HG03378 (cell line): ENCODE data around the gene MED27.

Experiments
- ATAC-seq: cut with Tn5 transposase; IDR thresholded peaks from one replicate; pipeline ENCODE4 v1.9.1; 2021; ENCODE audit warnings: mild to moderate bottlenecking, moderate library complexity; ENCODE audit not compliant: unreplicated experiment

MED27 gene

DNA sequence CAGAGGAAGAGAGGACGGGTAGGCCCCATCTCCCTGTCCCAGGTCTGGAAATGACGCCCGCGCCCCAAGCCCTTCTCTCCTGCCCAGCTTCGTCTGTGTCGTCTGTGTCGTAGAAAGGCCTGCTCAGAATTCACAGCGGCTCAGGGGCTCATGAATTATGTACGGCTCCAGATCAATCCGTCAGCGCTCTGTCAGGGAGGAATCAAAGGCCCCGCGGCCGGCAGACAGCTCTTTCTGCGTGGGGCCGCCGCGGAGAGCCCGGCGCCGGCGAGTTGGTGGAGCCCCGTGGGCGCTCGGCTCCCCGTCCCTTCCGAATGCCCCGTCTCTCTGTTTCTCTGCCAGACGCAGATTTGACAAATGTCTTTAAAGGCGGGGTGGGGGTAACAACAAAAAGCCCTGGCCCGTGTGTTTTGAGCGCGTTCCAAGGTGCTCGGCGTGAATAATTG is 255.9 kb downstream of the MED27 start:
- no peak for ATAC-seq

DNA sequence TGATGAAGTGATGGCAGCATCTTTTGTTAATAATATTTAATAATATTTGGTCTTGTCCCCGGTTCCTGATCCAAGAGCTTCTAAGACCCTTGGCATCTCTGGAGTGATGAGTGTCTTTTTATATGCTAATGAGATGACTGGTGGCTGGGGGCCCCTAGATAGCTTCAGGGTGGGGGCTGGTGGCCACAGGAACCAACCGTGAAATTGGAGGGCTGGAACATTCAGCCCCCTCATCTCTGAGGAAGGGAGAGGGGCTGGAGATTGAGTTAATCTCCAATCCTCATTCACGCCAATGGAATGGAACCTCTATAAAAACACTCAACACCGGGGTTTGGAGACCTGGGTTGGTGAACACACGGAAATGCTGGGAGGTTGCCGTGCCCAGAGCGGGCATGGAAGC is 261.6 kb downstream of the MED27 start:
- ATAC-seq: no peak

DNA sequence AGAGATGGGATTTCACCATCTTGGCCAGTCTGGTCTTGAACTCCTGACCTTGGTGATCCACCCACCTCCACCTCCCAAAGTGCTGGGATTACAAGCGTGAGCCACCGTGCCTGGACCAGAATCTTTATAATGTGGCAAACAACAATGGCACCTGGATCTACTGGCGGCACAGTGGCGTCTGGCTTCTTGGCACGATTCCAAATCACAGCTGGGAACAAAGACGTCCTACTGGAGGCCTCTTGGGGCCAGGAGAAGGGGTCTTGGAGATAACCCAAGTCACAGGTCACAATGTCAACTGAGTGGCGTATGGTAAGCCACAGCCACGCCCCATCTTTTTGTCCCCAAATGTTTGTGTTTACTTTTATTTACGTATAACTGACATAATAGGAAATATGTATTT is 262.0 kb downstream of the MED27 start:
- no peak for ATAC-seq

DNA sequence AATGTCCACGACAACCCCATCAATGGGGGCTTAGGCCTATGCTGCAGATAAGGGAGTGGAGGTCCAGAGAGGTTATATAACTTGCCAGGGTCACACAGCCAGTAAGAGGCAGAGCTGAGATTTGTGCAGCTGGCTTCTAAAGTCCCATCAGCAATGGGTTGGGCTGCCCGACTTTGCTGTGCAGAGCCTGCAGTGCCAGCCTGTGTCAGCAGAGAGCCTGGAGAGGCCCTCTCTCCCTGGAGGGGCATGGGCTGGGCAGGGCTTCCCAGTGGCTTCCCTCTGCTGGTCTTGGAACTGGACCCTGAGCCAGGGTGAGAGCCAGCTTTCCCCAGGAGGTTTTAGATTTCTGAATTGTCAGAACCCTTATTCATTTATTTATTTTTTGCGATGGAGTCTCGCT is 262.6 kb downstream of the MED27 start:
- ATAC-seq: no peak

DNA sequence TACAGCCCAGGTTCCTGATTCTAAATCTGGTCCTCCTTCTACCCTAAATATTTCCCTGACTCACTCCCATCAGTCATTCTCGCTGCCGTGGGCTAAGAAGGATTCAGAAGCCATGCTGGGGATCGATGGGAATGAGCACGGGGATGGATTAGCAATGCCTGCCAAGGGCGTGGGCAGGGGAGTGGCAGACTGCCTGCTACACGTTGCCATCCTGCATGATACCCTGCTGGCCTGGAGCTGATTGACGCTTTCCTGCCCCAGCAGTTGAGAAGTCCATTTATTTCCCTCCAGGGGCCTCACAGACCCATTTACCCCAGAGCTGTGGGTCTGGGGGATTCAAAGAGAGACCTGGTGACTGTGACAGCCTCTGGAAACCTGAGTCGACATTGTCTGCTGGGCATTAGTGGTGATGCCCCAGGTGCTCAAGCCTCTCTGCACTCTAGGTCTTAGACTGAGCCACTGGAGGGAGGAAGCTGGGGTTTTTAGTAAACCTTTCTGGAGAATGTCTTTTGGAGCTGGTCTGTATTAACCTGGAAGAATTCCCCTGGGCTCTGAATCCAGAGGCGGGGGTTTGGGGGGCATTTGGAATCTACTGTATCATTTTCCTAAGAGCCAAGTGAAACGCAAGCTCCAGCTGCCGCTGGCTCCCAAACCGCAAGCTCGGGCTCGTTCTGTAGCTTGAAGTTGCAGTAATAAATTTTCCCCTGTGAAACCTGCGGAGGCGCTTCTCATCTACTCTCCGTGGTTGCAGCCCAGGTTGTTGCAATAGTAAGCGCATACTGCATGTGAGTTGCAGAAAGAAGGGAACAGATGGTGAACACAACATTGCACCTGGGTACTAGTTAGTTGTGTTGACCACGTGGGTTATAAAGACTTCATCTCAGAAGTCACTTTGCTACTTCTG is 263.4 kb downstream of the MED27 start:
- no peak for ATAC-seq

DNA sequence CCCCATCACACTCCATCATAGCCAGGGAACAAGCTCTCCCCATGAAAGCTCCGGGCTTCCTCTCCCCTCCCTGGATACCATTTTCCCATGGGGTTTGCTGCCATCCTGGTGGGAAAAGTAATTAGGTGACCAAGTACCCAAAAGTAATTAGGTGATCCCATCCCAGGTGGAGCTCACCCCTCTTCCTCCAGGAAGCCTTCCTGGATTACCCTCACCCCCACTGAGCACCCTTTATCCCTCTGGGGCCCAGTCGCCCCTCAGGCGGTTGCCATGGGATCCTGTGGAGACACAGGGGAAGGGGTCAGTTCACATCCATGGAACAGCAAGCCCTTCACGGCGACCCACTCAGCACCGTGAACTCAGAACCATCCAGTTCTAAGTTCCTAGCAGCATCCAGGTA is 265.0 kb downstream of the MED27 start:
- no peak for ATAC-seq

DNA sequence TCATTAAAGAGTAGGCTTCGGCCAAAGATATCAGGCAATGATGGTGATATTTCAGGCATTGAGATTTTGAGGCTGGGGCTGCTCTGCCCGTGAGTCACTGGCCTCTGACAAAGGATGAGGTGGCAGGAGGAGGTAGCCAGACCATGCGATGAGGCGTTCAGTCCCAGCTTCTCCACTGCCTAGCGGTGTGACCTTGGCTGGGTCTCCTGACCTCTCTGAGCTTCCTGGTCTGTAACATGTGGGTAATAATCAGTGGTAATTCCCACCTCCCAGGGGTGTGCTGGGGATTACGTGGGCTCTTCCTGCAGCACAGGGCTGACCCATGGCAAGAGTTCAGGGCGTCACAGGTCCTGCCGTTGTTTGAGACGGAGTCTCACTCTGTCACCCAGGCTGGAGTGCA is 266.6 kb downstream of the MED27 start:
- ATAC-seq: no peak

DNA sequence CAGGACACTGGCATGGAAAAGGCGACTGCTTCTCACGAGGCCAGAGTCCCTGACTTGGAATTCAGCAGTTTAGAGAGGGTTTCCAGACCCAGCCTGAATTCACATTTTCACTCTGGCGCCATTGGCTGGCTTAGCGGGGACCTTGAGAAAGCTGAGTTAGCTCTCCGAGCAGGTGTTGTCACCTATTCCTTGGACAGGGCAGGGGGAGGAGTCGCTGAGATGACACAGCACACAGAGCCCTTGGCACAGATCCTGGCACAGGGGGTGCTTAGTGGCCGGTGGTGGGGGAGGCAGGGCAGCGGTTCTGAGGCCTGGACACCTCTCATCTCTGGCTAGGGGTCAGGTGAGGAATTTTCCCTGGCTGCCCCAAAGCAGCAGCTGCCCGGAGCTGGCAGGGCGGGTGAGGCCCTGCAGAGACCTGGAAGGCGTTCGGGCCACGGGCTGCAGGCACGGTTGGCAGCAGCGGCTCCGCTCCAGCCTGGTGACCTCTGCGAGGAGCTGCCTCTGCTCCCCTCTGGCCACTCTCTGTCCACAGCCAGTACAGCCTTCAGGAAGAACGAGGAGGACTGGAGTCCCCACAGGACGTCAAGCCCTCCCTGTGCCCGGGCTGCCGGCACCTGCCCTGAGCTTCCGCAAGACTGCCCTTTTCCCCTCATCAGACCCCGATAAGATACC is 267.4 kb downstream of the MED27 start:
- no peak for ATAC-seq

DNA sequence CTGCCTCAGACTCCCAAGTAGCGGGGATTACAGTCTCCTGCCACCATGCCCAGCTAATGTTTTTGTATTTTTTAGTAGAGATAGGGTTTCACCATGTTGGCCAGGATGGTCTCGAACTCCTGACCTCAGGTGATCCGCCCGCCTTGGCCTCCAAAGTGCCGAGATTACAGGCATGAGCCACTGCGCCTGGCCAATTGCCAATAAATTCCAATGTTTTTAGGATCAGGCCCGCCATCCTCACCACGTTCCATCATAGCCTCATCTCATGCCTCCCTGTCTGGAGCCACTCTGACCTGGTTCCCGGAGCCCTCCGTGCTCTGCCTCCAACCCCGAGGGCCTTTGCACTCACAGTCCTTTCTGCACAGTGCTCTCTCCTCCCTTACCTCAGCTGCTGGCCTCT is 268.3 kb downstream of the MED27 start:
- no peak for ATAC-seq

DNA sequence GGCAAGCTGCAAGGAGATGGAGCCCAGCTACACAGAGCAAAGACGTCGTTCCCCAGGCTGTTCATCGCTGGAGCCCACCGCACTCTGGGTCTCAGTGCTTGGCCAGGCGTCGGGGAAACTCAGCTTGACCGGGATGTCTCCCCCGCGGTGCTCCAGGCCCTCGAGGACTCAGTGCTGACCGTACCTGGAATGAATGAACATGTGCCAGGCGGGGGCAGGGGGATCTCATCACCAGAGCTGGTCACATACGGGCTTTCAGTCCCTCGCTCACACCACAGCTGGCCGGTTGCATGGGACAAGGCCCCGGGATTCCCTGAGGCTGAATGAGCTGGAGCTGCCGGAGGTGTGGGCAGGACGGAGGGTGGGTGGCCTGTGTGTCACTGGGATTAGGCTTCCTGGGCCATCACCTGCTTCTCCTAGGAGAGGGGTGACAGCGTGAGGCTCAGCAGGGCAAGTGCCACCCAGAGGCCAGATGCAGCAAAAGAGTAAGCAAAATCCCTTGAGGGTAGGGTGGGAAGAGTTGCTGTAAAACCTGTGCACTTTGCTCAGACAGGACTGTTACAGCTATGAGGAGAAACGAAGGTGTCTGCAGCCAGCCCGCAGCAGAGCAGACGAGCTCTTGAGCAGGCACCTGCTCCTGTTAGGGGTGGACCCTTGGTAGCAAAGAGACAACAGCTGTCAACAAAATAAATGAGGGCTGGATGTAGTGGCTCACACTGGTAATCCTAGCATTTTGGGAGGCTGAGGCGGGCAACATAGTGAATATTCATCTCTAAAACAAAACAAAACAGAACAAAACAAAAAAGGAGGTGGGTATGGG is 269.1 kb downstream of the MED27 start:
- ATAC-seq: no peak
